GM12878 (cell line): ENCODE results near the gene DLG2. TPM values are rescaled to one million over a fixed set of nuclear protein-coding genes. Genes with fewer than 3 reads are reported as not detected.
A peak's percentile ranks its signal among the peaks of the same experiment; 100 is the strongest.

Experiments
- ATAC-seq: fragments of 200-7000 bp; cut with Tn5 transposase; 3 replicates; pipeline ENCODE4 v1.9.1; 2020; ENCODE audit warnings: mild to moderate bottlenecking, moderate library complexity
- BruUV-seq: library from RNA; stranded (reverse); fragments of 400-500 nt; replicated peaks from 2 replicates; lab custom pipeline; 2021; lab: Mats Ljungman, UMichigan
- CTCF ChIA-PET: fragments of 300-600 bp; sonication (Branson Sonifier 250); formaldehyde crosslinking; extraction: SDS; loops from one replicate; lab custom pipeline; 2021; ENCODE audit warnings: inconsistent platforms; lab: Yijun Ruan, JAX
- POLR2A ChIA-PET: fragments of 350-600 bp; formaldehyde crosslinking; extraction: SDS; loops from one replicate; lab custom pipeline; 2021; ENCODE audit warnings: inconsistent platforms; lab: Charles Lee
- RAD21 ChIA-PET: fragments of 300-600 bp; sonication (Branson Sonifier 250); formaldehyde crosslinking; loops from one replicate; lab custom pipeline; 2023; ENCODE audit warnings: antibody characterized with exemption; ENCODE audit not compliant: unreplicated experiment; lab: Charles Lee
- SMC1A ChIA-PET: fragments of 300-600 bp; sonication (Branson Sonifier 250); formaldehyde crosslinking; loops from one replicate; lab custom pipeline; 2023; ENCODE audit not compliant: unreplicated experiment, uncharacterized antibody; lab: Charles Lee
- DNase-seq: peaks from one replicate; pipeline ENCODE4 v3.0.0-alpha.2; 2011; ENCODE audit warnings: low read depth, low spot score
- FAIRE-seq: peaks from 3 replicates; lab custom pipeline; 2011; peaks lifted over from hg19 to GRCh38; lab: Jason Lieb, UNC
- H2AFZ ChIP-seq: 2 replicates; pipeline ENCODE4 v1.6.0; 2011; ENCODE audit warnings: low read depth, low read length, control low read depth; ENCODE audit not compliant: control insufficient read depth
- H3K27ac ChIP-seq: 2 replicates; pipeline ENCODE4 v1.5.1; 2011; ENCODE audit warnings: control low read depth; ENCODE audit not compliant: control insufficient read depth, insufficient read depth
- H3K27me3 ChIP-seq, 2 experiments: replicated peaks in 1 of 2; 2 replicates each; pipeline versions ENCODE4 v1.6.0 to v1.6.1; 2011; ENCODE audit warnings: low read length in 1 of 2; ENCODE audit not compliant: control insufficient read depth in 2 of 2, insufficient read depth in 2 of 2
- H3K36me3 ChIP-seq, 2 experiments: 2 replicates each; pipeline ENCODE4 v1.5.1; 2011; ENCODE audit warnings: low read length in 1 of 2; ENCODE audit not compliant: control insufficient read depth in 2 of 2, insufficient read depth in 2 of 2
- H3K4me1 ChIP-seq: 2 replicates; pipeline ENCODE4 v1.6.1; 2011; ENCODE audit warnings: mild to moderate bottlenecking, low read length, moderate library complexity, mixed read lengths; ENCODE audit not compliant: control insufficient read depth, insufficient read depth
- H3K4me2 ChIP-seq: 2 replicates; pipeline ENCODE4 v1.6.0; 2011; ENCODE audit warnings: control low read depth; ENCODE audit not compliant: control insufficient read depth, insufficient read depth
- H3K4me3 ChIP-seq: fragments of 200-600 bp; sonication (generic); 2 replicates; pipeline ENCODE4 v1.5.1; 2016
- H3K79me2 ChIP-seq: 2 replicates; pipeline ENCODE4 v1.6.0; 2011; ENCODE audit warnings: low read length; ENCODE audit not compliant: control insufficient read depth, insufficient read depth
- H3K9ac ChIP-seq: 2 replicates; pipeline ENCODE4 v1.8.0; 2011; ENCODE audit warnings: low read length, control low read depth, mixed read lengths; ENCODE audit not compliant: control insufficient read depth, insufficient read depth
- H3K9me3 ChIP-seq: replicated peaks from 3 replicates; pipeline ENCODE4 v1.5.1; 2011; ENCODE audit warnings: mild to moderate bottlenecking, low read length; ENCODE audit not compliant: control insufficient read depth, insufficient read depth
- H4K20me1 ChIP-seq: 2 replicates; pipeline ENCODE4 v1.6.0; 2011; ENCODE audit not compliant: control insufficient read depth, insufficient read depth
- CBFB ChIP-seq: IDR thresholded peaks from 2 replicates; pipeline ENCODE4 v1.6.1; 2016; ENCODE audit warnings: antibody characterized with exemption, low read depth
- FOXM1 ChIP-seq: IDR thresholded peaks from 2 replicates; pipeline ENCODE4 v1.6.1; 2012; ENCODE audit warnings: low read depth, mild to moderate bottlenecking, inconsistent platforms, low read length, moderate library complexity
- HDAC2 ChIP-seq: fragments of 200-600 bp; sonication (generic); IDR thresholded peaks from 2 replicates; pipeline ENCODE4 v1.6.1; 2017
- HDAC6 ChIP-seq: fragments of 200-600 bp; sonication (generic); IDR thresholded peaks from one replicate; pipeline ENCODE4 v1.8.0; 2017; ENCODE audit warnings: antibody characterized with exemption; ENCODE audit not compliant: unreplicated experiment
- NR2C1 ChIP-seq: fragments of 450-650 bp; IDR thresholded peaks from 2 replicates; pipeline ENCODE4 v1.6.1; 2017; ENCODE audit warnings: antibody characterized with exemption, mild to moderate bottlenecking, moderate library complexity
- NR2F1 ChIP-seq: fragments of 450-650 bp; conservative IDR thresholded peaks from 2 replicates; pipeline ENCODE4 v1.6.1; 2017; ENCODE audit warnings: mild to moderate bottlenecking
- POLR2A ChIP-seq: IDR thresholded peaks from 2 replicates; pipeline ENCODE4 v1.6.1; 2011; ENCODE audit warnings: low read depth, mild to moderate bottlenecking, low read length
- ZNF24 ChIP-seq: fragments of 450-650 bp; IDR thresholded peaks from 2 replicates; pipeline ENCODE4 v1.6.1; 2017; ENCODE audit warnings: antibody characterized with exemption, mild to moderate bottlenecking
- ZNF622 ChIP-seq: fragments of 450-650 bp; IDR thresholded peaks from 2 replicates; pipeline ENCODE4 v1.6.1; 2017; ENCODE audit warnings: mild to moderate bottlenecking, inconsistent platforms
- ZZZ3 ChIP-seq: IDR thresholded peaks from 2 replicates; pipeline ENCODE4 v1.6.1; 2011; ENCODE audit warnings: low read depth; ENCODE audit not compliant: control insufficient read depth, insufficient read length
- WGBS: methylation state at CpG from one replicate; pipeline ENCODE4 v1.1.6; 2016; ENCODE audit warnings: low lambda C conversion rate; ENCODE audit not compliant: insufficient replicate concordance, insufficient coverage; ENCODE audit errors: missing lambda C conversion rate; 5-methylcytosine and 5-hydroxymethylcytosine counted together
- in situ Hi-C: fragments of 300-500 bp; cut with MboI; formaldehyde crosslinking; loops from 9 replicates; pipeline ENCODE4 v1.14.3; 2018; ENCODE audit warnings: mixed read lengths
- intact Hi-C: fragments of 100-400 bp; cut with micrococcal nuclease; formaldehyde crosslinking; loops from one replicate; pipeline ENCODE4 v1.14.2; 2022; ENCODE audit not compliant: unreplicated experiment
- polyA plus RNA-seq, 11 experiments: library from polyadenylated mRNA; depleted of rRNA in 4 of 11; unstranded in 6 of 11; stranded (reverse) in 5 of 11; fragments of >200 nt; fragmentation: Nextera tagmentation in 4 of 11; fragmentation: Illumina TruSeq in 1 of 11; extraction: Ambion mirVana in 4 of 11; extraction: Trizol in 1 of 11; gene quantifications; 1 replicate in 1 of 11; 2 replicates in 10 of 11; pipeline versions ENCODE4 v1.2.1 to v1.2.3, GENCODE V29; 2011 to 2016; ENCODE audit warnings: inconsistent platforms in 2 of 11, missing spikeins in 2 of 11, low read depth in 1 of 11
- total RNA-seq, 4 experiments: library from RNA; depleted of rRNA in 3 of 4; stranded (reverse); fragments of >200 nt in 3 of 4; fragmentation: Illumina TruSeq in 1 of 4; extraction: Trizol in 1 of 4; gene quantifications; 2 replicates each; pipeline versions ENCODE4 v1.2.1 to v1.2.3, GENCODE V29; 2013 to 2021
- TF ChIP-seq, protein P1 (sequence below), 3 experiments: IDR thresholded peaks in 2 of 3; conservative IDR thresholded peaks in 1 of 3; 2 replicates each; pipeline ENCODE4 v1.5.1; 2011; ENCODE audit warnings: low read depth in 3 of 3, low read length in 3 of 3, mild to moderate bottlenecking in 3 of 3, control low read depth in 2 of 3, moderate library complexity in 2 of 3, inconsistent platforms in 1 of 3, mixed read lengths in 1 of 3; ENCODE audit not compliant: control insufficient read depth in 2 of 3, insufficient read depth in 1 of 3; ENCODE audit errors: extremely low read depth in 1 of 3
- TF ChIP-seq, protein P2 (sequence below): fragments of 450-650 bp; IDR thresholded peaks from 2 replicates; pipeline ENCODE4 v1.6.1; 2016; ENCODE audit warnings: mild to moderate bottlenecking, moderate library complexity, borderline replicate concordance

Gene DLG2
- total and polyA plus RNA-seq, 10 of the 15 experiments (the other 5 are each of a cell fraction or from before 2014, with no cell fraction given) = 0.09 to 0.98 (median 0.35) TPM

DNA sequence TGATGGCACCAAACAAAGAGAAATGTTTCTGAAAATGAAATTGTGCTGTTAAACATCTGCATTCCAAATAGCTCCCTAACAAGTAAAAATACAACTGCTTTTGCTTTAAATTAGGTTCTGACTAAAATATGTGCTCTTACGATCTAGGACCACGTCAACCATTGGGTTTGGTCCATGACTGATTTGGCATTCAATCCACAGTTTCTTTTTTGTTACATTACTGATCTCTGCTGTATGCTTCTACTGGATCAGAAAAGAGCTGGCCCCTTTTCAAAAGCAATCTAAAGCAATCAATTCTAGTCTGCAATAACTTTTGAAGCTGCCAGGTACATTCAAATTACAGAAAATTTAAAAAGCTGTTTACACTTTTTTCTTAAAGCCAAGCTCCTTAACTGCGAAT is 1293.9 kb downstream of the DLG2 start (continued):
- no peak for TF ChIP-seq ZZZ3
- TF ChIP-seq ZNF622 = no peak
- TF ChIP-seq ZNF24 = no peak

DNA sequence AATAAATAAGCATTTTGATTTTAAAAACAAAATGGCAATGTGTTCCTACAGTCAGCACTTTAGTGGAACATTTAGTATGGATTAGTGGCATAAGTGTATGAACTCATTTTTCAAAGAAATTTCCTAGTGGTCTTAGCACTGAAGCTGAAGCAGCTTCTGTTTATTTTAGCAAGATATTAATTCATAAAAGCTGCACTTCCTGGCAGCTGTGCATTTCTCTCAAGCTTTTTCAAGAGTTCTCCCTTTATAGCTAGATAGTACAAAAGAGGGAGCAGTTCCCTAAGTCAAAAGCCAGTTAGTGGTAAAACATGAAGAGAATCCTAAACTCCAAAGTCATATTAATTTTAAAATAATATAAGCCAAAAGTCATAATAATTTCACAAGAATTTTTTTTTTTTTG is 1304.9 kb downstream of the DLG2 start:
- FAIRE-seq = no peak
- H3K27ac ChIP-seq = no peak overlapping the region
- no peak overlapping the region for H3K9ac ChIP-seq
- no peaks in the 10 kb centered on the region for H3K4me1 ChIP-seq
- RAD21 ChIA-PET = no interaction called here
- TF ChIP-seq HDAC2 = no peak
- TF ChIP-seq NR2F1 = no peak
- TF ChIP-seq, all 136 proteins: peak for 0
- H3K36me3 ChIP-seq = no peaks in the 10 kb centered on the region
- ChIA-PET SMC1A (interaction anchor here (0.6 kb wide), 1 partner anchor 36 kb away, joined by 3 read pairs; no protein-coding TSS in a partner anchor), CTCF (interaction anchor here (1.0 kb wide), 1 partner anchor 486 kb away, joined by 5 read pairs; no protein-coding TSS in a partner anchor), POLR2A (no interaction called here)
- H3K4me2 ChIP-seq = no peak overlapping the region
- H3K79me2 ChIP-seq = no peaks in the 10 kb centered on the region
- no peaks in the 10 kb centered on the region for H4K20me1 ChIP-seq
- no peaks in the 10 kb centered on the region for H3K9me3 ChIP-seq
- BruUV-seq = no TSS peak
- in situ Hi-C loops (no loop called here), intact Hi-C loops (no loop called here)
- no peak overlapping the region for H3K4me3 ChIP-seq
- H2AFZ ChIP-seq = no peak overlapping the region
- no peaks in the 10 kb centered on the region for H3K27me3 ChIP-seq
- DNase-seq (no peak), ATAC-seq (no peak)

DNA sequence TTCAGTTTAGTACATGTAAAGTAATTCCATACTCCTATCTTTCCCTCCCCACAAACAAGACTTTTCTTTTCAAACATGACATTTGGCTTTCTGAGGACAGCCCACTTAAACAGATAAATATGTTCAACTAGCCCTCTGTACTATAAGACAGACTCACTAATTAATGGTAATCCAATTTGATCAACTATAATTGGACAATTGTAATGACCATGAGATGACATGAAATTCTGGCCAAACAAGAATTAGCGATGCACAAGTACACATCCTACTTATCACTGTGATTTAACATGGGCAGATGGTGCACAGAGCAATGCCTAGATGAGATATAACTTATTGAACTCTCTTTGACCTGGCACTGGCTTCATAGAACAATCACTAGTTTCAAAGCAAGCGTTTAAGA is 1307.3 kb downstream of the DLG2 start:
- in situ Hi-C loops (no loop called here), intact Hi-C loops (no loop called here)
- no TSS peak for BruUV-seq
- no peaks in the 10 kb centered on the region for H3K27me3 ChIP-seq
- 0% methylated on average over 2 of the region's 2 CpGs for WGBS
- H2AFZ ChIP-seq = no peak overlapping the region
- ChIA-PET POLR2A (no interaction called here), RAD21 (no interaction called here), CTCF (no interaction called here), SMC1A (no interaction called here)
- FAIRE-seq (peak; percentile 23), DNase-seq (no peak), ATAC-seq (no peak)
- no peaks in the 10 kb centered on the region for H3K4me1 ChIP-seq
- no peak overlapping the region for H3K9ac ChIP-seq
- no peak overlapping the region for H3K4me2 ChIP-seq
- H3K36me3 ChIP-seq = no peaks in the 10 kb centered on the region
- no peaks in the 10 kb centered on the region for H3K79me2 ChIP-seq
- no peaks in the 10 kb centered on the region for H4K20me1 ChIP-seq
- no peak overlapping the region for H3K27ac ChIP-seq
- no peaks in the 10 kb centered on the region for H3K9me3 ChIP-seq
- no peak overlapping the region for H3K4me3 ChIP-seq
- TF ChIP-seq HDAC6 = no peak
- no peak for TF ChIP-seq NR2C1
- TF ChIP-seq FOXM1 = no peak
- TF ChIP-seq, protein P1, sequence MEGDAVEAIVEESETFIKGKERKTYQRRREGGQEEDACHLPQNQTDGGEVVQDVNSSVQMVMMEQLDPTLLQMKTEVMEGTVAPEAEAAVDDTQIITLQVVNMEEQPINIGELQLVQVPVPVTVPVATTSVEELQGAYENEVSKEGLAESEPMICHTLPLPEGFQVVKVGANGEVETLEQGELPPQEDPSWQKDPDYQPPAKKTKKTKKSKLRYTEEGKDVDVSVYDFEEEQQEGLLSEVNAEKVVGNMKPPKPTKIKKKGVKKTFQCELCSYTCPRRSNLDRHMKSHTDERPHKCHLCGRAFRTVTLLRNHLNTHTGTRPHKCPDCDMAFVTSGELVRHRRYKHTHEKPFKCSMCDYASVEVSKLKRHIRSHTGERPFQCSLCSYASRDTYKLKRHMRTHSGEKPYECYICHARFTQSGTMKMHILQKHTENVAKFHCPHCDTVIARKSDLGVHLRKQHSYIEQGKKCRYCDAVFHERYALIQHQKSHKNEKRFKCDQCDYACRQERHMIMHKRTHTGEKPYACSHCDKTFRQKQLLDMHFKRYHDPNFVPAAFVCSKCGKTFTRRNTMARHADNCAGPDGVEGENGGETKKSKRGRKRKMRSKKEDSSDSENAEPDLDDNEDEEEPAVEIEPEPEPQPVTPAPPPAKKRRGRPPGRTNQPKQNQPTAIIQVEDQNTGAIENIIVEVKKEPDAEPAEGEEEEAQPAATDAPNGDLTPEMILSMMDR (IDR thresholded peaks at IDR 0.05 in 2 of 3, conservative IDR thresholded peaks at IDR 0.05 in 1 of 3; ENCODE audit: control insufficient read depth in 2 of 3, extremely low read depth in 1 of 3, insufficient read depth in 1 of 3, low read depth in 3 of 3, low read length in 3 of 3) = no peak
- TF ChIP-seq, protein P2, sequence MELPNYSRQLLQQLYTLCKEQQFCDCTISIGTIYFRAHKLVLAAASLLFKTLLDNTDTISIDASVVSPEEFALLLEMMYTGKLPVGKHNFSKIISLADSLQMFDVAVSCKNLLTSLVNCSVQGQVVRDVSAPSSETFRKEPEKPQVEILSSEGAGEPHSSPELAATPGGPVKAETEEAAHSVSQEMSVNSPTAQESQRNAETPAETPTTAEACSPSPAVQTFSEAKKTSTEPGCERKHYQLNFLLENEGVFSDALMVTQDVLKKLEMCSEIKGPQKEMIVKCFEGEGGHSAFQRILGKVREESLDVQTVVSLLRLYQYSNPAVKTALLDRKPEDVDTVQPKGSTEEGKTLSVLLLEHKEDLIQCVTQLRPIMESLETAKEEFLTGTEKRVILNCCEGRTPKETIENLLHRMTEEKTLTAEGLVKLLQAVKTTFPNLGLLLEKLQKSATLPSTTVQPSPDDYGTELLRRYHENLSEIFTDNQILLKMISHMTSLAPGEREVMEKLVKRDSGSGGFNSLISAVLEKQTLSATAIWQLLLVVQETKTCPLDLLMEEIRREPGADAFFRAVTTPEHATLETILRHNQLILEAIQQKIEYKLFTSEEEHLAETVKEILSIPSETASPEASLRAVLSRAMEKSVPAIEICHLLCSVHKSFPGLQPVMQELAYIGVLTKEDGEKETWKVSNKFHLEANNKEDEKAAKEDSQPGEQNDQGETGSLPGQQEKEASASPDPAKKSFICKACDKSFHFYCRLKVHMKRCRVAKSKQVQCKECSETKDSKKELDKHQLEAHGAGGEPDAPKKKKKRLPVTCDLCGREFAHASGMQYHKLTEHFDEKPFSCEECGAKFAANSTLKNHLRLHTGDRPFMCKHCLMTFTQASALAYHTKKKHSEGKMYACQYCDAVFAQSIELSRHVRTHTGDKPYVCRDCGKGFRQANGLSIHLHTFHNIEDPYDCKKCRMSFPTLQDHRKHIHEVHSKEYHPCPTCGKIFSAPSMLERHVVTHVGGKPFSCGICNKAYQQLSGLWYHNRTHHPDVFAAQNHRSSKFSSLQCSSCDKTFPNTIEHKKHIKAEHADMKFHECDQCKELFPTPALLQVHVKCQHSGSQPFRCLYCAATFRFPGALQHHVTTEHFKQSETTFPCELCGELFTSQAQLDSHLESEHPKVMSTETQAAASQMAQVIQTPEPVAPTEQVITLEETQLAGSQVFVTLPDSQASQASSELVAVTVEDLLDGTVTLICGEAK = no peak
- no peak for TF ChIP-seq CBFB
- TF ChIP-seq POLR2A = no peak
